HG03066 (cell line): Measurements from ENCODE around the gene PFDN2.

ENCODE experiments used
- ATAC-seq: cut with Tn5 transposase; IDR thresholded peaks from one replicate; pipeline ENCODE4 v1.9.1; 2021; ENCODE audit warnings: low read depth; ENCODE audit not compliant: unreplicated experiment

PFDN2 gene, protein sequence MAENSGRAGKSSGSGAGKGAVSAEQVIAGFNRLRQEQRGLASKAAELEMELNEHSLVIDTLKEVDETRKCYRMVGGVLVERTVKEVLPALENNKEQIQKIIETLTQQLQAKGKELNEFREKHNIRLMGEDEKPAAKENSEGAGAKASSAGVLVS

DNA sequence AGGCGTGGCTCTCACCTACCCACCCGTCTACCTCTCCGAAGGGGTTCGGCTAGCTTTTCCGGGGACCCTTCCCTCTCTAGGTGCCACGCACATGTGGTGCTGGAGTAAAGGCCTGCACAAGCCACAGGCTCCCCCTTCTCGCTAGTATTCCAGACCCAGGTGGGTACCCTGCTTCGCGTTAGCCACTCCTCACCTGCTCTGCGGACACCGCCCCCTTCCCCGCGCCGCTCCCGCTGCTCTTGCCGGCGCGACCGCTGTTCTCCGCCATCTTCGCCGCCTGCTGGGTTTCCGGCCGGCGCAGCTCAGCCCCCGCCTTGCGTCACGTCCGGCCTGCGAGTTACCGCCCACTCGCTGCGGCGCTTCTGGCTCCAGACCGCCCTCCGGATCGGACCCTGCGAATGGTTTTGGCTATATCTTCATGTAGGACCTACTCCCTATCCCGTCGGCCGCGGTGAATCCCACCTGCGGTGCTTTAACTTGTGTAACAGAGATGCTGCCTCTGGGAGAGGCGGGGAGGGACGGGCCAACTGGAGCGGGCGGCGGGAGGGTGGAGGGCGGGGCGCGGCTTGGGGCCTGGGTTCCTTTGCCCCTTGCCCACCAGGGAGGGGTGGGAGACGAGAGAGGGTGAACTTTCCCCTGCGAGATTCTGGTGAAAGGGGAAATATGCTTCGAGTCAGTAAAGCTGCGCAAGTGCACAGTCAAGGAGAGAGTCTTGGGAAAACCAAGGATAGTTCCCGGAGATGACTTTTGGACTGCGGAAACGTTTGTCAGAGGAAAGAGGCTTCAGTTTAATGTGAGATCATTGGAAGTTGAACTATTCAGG lies at the start of gene PFDN2, which contains the start of gene NIT1:
PFDN2 (minus strand) TSS at position 279 of the 823 bp plus-strand sequence; CDS start at position 268, 11 bp downstream.
NIT1 (plus strand) TSS at position 347 of the 823 bp plus-strand sequence; CDS start at position 419, 72 bp downstream.
- ATAC-seq = peak; percentile 57

DNA sequence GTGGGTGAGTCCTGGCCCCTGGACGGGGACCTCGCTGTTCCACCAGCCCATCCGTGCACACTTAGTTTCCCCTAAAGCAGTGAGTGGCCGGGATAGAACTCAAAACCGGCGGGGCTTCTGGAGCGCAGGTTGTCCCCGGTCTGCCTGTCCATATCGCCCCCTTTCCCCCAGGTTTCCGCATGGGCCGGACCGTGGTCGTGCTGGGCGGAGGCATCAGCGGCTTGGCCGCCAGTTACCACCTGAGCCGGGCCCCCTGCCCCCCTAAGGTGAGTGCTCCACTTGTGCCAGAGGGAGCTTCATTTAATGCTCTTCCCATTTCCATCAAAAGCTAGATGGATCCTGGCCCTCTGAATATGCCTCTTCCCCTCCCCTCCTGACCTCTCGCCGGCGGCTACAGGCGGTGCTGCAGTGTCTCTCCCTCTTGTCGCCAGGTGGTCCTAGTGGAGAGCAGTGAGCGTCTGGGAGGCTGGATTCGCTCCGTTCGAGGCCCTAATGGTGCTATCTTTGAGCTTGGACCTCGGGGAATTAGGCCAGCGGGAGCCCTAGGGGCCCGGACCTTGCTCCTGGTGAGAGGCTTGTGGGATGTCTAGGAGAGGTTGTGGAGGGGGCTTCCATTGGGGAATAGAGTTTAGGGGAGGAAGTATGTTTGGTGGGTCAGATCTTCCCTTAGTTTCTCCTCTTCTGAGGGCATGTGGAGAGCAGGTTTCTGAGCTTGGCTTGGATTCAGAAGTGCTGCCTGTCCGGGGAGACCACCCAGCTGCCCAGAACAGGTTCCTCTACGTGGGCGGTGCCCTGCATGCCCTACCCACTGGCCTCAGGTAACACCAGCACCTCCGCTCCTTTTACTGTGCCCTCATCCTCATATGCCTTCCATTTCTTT lies 49.1 kb upstream of the PFDN2 start:
- ATAC-seq = peak; percentile 15

DNA sequence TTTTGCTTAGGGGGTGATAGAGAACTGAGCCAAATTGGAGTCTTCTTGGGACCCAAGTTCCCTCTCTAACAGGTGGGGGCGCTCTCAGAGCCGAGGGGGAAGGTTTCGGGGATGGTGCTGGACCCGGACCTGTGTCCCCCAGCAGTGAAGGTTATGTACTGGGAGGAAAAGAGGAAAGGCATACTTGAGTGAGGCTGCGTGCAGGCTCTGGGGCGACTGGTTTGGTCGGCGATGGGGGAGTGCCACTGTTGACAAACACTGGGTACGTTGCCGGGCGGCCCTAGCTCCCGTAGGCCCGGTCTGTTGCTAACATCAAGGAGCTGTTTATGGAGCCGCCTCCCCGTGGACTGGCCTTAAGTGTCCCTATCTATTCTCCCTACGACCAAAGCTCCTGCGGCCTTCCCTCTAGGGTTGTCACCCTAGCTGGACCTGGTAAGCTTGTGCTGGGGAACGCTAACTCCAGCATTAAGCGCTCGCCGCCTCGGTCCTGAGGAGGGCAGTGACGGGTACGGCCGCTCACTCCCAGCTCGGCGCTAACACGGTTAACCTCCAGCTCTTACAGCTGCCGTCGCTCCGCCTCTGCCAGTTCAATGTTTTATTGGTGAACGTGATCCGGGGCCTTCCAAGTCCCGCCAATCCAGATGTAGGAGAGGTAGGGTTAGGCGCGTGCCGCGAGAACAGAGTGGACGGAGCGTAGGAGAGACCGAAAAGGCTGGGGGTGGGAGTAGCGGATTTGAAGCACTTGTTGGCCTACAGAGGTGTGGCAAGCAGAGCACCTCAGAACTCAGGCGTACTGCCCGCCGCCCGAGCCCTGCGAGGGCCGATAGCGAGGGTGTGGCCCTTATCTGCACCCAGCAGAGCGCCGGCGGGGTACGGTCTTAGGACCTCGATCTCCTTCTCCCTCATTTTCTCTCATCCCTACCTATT lies 48.2 kb upstream of the PFDN2 start, which contains the start of gene PPOX:
PPOX (plus strand) TSS at position 685 of the 927 bp plus-strand sequence. CDS start 422 bp downstream, outside the sequence.
- ATAC-seq = peak; percentile 91

DNA sequence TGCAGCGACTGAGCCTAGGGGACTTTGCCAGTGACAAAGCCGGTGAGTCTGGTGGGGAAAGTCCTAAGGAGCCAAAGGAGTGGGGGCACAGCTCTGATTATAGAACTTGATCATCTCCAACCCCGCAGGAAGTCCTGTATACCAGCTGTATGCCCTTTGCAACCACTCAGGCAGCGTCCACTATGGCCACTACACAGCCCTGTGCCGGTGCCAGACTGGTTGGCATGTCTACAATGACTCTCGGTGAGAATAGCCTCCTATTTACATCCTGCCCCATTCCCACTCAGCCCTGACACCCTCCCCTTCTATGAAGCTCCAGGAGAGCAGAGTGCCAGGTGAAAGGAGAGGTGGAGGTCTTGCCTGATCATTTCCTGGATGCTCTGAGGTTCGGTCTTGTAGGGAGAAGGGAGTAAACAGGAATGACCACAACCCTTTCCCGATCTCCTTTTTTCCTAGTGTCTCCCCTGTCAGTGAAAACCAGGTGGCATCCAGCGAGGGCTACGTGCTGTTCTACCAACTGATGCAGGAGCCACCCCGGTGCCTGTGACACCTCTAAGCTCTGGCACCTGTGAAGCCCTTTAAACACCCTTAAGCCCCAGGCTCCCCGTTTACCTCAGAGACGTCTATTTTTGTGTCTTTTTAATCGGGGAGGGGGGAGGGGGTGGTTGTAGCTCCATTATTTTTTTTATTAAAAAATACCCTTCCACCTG lies 47.2 kb upstream of the PFDN2 start:
- no peak for ATAC-seq

DNA sequence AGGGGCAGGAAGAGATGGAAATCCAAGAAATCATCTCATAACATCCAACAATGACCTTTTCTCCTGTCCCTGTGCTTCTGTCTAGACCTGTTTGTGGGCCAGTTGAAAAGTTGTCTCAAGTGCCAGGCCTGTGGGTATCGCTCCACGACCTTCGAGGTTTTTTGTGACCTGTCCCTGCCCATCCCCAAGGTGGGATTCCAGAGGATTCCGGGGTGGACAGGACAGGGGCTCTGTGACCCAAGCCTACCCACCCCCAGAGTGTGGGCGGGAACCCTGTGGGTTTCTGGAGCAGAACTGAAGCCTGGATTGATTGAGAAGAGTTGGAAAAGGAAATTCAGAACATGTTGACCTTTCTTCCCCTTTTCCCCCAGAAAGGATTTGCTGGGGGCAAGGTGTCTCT lies 46.0 kb upstream of the PFDN2 start:
- ATAC-seq = no peak

DNA sequence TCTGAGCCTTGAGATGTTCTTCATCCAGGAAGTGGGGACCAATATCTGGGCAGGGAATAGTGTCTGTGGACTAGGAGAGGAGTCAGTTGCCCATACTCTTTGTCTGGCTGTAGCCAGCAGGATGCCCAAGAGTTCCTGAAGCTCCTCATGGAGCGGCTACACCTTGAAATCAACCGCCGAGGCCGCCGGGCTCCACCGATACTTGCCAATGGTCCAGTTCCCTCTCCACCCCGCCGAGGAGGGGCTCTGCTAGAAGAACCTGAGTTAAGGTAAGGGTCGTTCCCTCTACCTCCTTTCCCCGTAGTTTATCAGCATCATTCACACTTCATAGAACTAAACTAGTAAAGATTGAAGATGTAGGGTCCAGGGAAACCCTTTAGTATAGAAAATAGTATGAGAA lies 45.0 kb upstream of the PFDN2 start:
- ATAC-seq = no peak

DNA sequence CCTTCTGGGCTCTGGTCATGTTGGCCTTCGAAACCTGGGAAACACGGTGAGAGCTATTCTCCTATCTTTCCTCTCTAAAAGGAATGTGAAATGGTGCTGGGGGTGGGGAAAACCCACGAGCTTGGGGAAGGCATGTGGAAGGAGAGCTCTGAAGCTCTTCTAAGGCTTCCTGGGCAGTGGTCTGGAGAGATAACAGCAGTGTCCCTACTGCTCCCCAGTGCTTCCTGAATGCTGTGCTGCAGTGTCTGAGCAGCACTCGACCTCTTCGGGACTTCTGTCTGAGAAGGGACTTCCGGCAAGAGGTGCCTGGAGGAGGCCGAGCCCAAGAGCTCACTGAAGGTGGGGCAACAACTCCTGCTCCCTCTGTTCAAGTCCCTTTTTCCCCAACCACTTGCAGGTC lies 44.2 kb upstream of the PFDN2 start:
- ATAC-seq = no peak

DNA sequence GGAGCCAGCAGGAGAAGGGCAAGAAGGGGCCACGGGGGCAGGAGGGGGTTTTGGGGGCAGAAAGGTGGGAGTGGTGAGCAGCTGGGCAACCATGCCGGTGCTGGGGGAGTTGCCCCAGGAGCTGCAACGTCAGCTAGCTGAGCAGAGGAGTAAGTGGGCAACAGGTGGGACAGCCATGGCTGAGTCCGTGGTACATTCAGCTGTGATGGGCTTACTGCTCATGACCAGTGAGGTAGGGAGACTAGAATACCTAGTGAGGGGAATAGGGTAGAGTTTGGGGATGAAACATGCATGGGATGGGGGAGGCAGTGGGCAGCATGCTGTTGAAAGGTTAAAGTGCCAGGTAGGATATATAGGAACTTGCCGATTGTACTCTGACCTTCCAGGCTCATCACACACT lies 43.8 kb upstream of the PFDN2 start:
- ATAC-seq = no peak

DNA sequence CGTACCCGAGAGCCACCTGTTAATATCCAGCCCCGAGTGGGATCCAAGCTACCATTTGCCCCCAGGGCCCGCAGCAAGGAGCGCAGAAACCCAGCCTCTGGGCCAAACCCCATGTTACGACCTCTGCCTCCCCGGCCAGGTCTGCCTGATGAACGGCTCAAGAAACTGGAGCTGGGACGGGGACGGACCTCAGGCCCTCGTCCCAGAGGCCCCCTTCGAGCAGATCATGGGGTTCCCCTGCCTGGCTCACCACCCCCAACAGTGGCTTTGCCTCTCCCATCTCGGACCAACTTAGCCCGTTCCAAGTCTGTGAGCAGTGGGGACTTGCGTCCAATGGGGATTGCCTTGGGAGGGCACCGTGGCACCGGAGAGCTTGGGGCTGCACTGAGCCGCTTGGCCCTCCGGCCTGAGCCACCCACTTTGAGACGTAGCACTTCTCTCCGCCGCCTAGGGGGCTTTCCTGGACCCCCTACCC lies 42.9 kb upstream of the PFDN2 start:
- no peak for ATAC-seq

DNA sequence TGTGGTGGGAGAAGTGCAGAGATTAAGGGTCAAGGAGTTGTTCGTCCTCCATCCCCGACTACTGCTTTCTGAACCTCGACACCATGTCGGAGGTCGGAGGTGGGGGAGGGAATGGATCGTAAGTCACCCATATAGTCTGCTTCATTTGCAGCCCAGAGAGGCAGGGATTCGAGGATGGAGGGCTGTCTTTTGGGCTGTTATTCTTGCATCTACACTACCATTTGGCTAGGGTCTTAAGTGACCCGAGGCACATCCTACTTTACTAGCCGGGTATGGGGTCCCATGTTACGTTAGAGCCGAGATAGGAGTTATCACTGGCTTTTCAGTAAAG lies 42.0 kb upstream of the PFDN2 start:
- ATAC-seq = no peak

DNA sequence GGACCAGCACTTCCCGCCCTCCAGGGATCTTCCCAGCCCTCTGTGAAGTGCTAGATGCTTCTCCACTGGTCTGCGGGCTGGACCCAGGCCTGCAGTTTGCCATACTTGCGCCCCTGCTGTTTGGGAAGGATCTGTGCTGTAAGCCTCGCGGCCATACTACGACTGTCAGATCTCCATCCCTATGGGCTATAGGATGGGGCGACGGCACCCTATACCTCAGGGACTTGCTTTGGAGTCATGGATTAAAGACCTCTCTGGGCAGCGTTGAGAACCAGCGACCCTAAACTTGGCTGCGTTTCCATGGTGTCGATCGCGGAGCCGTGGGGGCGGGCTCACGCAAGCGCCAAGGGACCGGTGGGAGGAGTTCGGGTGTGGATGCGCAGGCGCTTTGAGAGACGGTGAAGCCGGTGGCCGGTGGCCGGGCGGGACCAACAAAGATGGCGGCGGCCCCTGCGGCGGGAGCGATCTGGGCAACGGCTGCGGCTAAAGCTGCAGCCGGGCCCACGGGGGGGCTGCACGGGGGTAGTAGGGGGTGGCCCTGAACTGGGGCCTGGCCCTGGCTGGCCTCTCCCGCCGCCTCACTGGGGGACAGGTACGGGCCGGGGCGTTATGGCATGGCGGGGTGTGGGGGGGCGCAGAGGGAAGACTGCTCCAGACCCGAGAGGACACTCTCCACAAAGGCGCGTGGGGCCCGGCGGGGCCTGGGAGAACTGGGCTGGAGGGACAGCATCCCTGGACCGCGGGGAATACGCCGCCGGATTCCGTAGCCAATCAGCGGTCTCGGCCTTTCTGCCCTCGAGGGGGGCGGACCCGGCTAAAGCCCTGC lies 41.5 kb upstream of the PFDN2 start, which contains the start of gene USP21:
USP21 (plus strand) TSS at position 414 of the 826 bp plus-strand sequence. CDS start 1,141 bp downstream, outside the sequence.
- peak; percentile 85 for ATAC-seq

DNA sequence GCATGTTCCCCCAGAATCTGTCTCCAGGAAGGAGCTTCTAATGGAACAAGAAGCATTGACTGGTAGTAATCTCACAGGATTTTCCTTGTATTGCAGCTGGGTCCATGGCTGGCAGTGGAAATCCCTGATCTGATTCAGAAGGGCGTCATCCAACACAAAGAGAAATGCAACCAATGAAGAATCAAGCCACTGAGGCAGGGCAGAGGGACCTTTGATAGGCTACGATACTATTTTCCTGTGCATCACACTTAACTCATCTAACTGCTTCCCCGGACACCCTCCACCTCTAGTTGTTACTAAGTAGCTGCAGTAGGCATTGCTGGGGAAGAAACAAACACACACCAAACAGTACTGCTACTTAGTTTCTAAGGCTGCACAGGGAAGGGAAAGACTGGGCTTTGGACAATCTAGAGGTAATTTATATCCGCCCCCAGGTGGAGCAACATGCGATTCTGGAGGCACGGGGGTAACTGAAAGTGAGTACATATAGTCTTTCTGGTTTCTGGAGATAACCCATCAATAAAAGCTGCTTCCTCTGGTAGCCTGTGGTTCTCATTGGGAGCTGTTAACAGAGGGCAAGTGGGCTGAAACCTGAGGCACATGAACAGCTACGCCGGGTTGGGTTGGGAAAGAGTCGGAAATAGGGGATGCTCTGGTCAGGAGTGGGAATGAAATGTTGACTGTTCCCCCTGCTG lies 40.6 kb upstream of the PFDN2 start:
- no peak for ATAC-seq

DNA sequence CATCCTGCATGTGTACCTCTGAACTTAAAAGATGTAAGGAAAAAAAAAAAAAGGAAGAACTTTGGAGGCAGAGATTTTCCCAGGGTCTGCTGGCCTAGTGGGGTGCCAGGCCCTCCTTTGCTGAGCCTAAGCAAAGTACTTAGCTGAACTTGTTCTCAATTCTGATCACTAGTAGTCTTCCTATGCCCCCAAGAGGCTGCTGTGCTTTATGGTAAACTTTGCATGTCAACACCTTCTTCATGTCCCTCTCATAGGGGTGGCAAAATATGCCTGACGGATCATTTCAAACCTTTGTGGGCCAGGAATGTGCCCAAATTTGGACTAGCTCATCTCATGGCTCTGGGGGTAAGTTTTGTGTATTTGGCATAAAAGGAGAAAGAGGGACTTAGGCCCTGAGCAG lies 40.0 kb upstream of the PFDN2 start:
- ATAC-seq = no peak

DNA sequence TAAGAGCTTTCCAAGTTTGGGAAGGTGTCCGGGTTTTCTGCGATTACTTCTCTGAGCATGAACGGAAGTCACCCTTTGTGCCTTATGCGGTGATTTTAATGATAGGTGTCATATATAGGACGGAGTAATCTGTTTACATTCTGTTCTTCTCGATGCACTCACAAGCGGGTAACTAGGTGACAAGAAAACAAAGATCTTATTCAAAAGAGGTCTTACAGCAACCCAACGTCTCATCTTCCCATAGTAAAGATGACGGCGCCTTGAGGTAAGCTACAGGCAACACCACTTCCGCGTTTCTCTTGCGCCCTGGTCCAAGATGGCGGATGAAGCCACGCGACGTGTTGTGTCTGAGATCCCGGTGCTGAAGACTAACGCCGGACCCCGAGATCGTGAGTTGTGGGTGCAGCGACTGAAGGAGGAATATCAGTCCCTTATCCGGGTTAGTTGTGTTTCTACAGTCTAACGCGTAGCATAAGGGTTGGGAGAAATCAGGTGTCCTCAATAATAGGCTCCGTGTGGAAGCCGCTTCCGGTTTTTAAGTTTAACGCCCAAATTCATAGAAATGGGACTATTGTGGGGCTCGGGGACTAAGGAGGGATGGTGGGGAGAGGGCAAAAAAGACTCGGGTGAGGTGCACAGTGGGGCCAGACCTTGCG lies 36.0 kb upstream of the PFDN2 start, which contains the start of gene UFC1:
UFC1 (plus strand) TSS at position 297 of the 656 bp plus-strand sequence; CDS start at position 317, 20 bp downstream.
- peak; percentile 91 for ATAC-seq

DNA sequence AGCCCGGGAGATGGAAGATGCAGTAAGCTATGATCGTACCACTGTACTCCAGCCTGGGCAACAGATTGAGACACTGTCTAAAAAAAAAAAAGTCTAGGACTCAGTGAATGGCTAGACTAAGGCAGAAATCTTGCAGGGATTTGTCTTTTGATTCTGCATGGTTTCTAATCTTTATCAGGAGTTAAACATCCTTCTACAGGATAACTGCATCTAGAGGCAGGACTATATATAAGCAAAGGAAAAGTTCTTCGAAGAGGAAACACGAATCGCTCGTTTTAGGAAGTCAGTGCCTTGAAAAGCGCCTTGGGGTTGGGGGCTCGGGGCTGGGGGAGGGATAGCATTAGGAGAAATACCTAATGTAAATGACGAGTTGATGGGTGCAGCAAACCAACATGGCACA lies 35.3 kb upstream of the PFDN2 start:
- ATAC-seq = no peak

DNA sequence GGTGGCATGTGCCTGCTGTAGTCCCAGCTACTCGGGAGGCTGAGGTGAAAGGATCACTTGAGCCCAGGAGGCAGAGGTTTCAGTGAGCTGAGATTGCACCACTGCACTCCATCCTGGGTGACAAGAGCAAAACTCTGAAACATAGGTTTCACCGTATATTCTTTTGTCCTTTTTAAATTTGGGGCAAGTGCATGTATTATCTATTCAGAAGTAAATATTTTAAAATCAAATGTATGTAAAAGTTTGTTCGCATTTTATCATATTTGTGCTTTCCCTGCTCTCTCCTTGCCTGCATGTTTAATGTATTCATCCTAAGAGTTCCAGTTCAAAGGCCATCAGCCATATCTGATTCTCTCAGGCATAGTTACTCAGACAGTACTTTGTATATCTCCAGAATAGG lies 28.0 kb upstream of the PFDN2 start:
- no peak for ATAC-seq

DNA sequence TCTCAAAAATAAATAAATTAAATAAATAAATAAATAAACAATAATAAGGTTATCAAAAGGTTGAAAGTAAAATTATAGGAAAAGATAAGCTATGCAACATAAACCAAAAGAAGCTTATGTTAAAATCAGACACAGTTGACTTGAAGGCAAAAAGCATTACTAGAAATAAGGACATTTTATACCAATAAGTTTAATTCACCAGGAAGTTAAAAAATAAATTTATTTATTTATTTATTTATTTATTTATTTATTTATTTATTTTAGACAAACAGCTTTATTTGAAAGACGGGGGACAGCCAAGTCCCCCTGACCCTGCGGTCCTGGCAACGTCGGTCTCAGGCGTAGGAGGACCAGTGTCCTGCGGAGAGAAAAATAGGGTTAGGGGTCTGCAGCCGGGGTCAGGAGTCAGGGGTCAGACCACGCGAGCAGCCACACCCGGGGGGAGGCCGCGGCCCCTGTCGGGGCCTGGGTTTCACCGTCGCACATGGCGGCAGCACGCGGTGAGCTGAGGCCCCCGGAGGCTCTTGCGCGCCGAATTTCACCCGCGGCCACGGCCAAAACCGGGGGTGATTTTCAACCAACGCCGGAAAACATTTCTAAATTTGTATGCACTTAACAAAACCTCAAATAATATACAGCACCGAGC lies 23.0 kb upstream of the PFDN2 start:
- ATAC-seq = no peak
